Hippocampal formation (tissue), 2 donors: ENCODE measurements around the gene CCDC171.
A peak's percentile ranks its signal among the peaks of the same experiment; 100 is the strongest.
"Not testable (repeated sequence)": the region's sequence is repeated elsewhere in the genome, so short reads cannot be mapped to it uniquely, and the experiment has no call there.

ENCODE experiments used
- DNase-seq, 2 donors: peaks; one replicate each; lab custom pipeline; 2025; lab: John Stamatoyannopoulos, UW

The CCDC171 gene

GRCh38 chr9:15552636-15553527, at the start of gene CCDC171:
TSS of gene CCDC171 (plus strand) at chr9:15553043. CDS start at chr9:15564089, 11,046 bp downstream.
- peak; percentile 87 to 94 for DNase-seq

- no peak for DNase-seq
These were observed 46.9 kb upstream of the CCDC171 start for GRCh38 chr9:15505921-15506320.

GRCh38 chr9:15509931-15510788, 42.7 kb upstream of the CCDC171 start:
- DNase-seq: peak; percentile 29 to 55

GRCh38 chr9:15510789-15511575, 41.9 kb upstream of the CCDC171 start, which contains the start of gene PSIP1:
TSS of gene PSIP1 (minus strand) at chr9:15510970. CDS start at chr9:15510188, 782 bp downstream.
- DNase-seq: peak; percentile 82 to 85

GRCh38 chr9:15512204-15512603, 40.6 kb upstream of the CCDC171 start:
- DNase-seq: no peak

GRCh38 chr9:15512889-15513288, 40.0 kb upstream of the CCDC171 start:
- no peak for DNase-seq

- no peak for DNase-seq
These were observed 39.5 kb upstream of the CCDC171 start for GRCh38 chr9:15513335-15513734.

- DNase-seq: no peak
These were observed 33.0 kb upstream of the CCDC171 start for GRCh38 chr9:15519831-15520230.

GRCh38 chr9:15521254-15521653, 31.6 kb upstream of the CCDC171 start:
- DNase-seq: no peak

- DNase-seq: no peak
These were observed 30.6 kb upstream of the CCDC171 start for GRCh38 chr9:15522130-15522755.

- DNase-seq: no peak
These were observed 27.9 kb upstream of the CCDC171 start for GRCh38 chr9:15524845-15525455.

GRCh38 chr9:15525958-15526357, 26.9 kb upstream of the CCDC171 start:
- no peak for DNase-seq

GRCh38 chr9:15527035-15527434, 25.8 kb upstream of the CCDC171 start:
- DNase-seq: not testable (repeated sequence)

GRCh38 chr9:15529566-15530324, 23.1 kb upstream of the CCDC171 start:
- DNase-seq: no peak

- DNase-seq: no peak
These were observed 21.5 kb upstream of the CCDC171 start for GRCh38 chr9:15531380-15531779.

- DNase-seq: no peak
These were observed 11.0 kb upstream of the CCDC171 start for GRCh38 chr9:15541872-15542271.

- no peak for DNase-seq
These were observed 10.2 kb upstream of the CCDC171 start for GRCh38 chr9:15542624-15543023.

- no peak for DNase-seq
These were observed 9.6 kb upstream of the CCDC171 start for GRCh38 chr9:15543047-15543813.

GRCh38 chr9:15549611-15550010, 3.2 kb upstream of the CCDC171 start:
- no peak for DNase-seq
